GM15510 (cell line): ENCODE data around the gene GABBR2.

ENCODE experiments used
- POLR2A ChIP-seq: IDR thresholded peaks from 3 replicates; pipeline ENCODE4 v1.6.1; 2011; ENCODE audit warnings: borderline replicate concordance; ENCODE audit not compliant: insufficient read length; ENCODE audit errors: extremely low read depth

The GABBR2 gene

GRCh38 chr9:98262056-98262455, 446.7 kb downstream of the GABBR2 start:
- no peak for TF ChIP-seq POLR2A

- no peak for TF ChIP-seq POLR2A
Measured at GRCh38 chr9:98260635-98261034, 448.1 kb downstream of the GABBR2 start.

- no peak for TF ChIP-seq POLR2A
Measured at GRCh38 chr9:98259791-98260190, 448.9 kb downstream of the GABBR2 start.

- TF ChIP-seq POLR2A: no peak
Measured at GRCh38 chr9:98256756-98257155, 452.0 kb downstream of the GABBR2 start.

GRCh38 chr9:98255578-98256296, 453.0 kb downstream of the GABBR2 start, which contains the start of gene TBC1D2:
TSS of gene TBC1D2 (minus strand) at chr9:98255649. CDS start at chr9:98255541, 108 bp downstream.
- peak; percentile 79 for TF ChIP-seq POLR2A

GRCh38 chr9:98255061-98255577, 453.6 kb downstream of the GABBR2 start:
- TF ChIP-seq POLR2A: no peak

GRCh38 chr9:98254228-98255060, 454.3 kb downstream of the GABBR2 start:
- TF ChIP-seq POLR2A: no peak

- TF ChIP-seq POLR2A: no peak
Measured at GRCh38 chr9:98253565-98253964, 455.2 kb downstream of the GABBR2 start.

- TF ChIP-seq POLR2A: no peak
Measured at GRCh38 chr9:98251551-98251950, 457.2 kb downstream of the GABBR2 start.

- no peak for TF ChIP-seq POLR2A
Measured at GRCh38 chr9:98249771-98250170, 459.0 kb downstream of the GABBR2 start.

GRCh38 chr9:98248737-98249474, 459.8 kb downstream of the GABBR2 start:
- no peak for TF ChIP-seq POLR2A

GRCh38 chr9:98247831-98248657, 460.7 kb downstream of the GABBR2 start:
- no peak for TF ChIP-seq POLR2A

- no peak for TF ChIP-seq POLR2A
Measured at GRCh38 chr9:98242426-98242825, 466.3 kb downstream of the GABBR2 start.
